NCI-H748 (cell line): ENCODE data around the gene PTPRN2.

Experiments used
- DNase-seq: peaks from one replicate; lab custom pipeline; 2025; ENCODE audit not compliant: unreplicated experiment; lab: John Stamatoyannopoulos, UW

The PTPRN2 gene

DNA sequence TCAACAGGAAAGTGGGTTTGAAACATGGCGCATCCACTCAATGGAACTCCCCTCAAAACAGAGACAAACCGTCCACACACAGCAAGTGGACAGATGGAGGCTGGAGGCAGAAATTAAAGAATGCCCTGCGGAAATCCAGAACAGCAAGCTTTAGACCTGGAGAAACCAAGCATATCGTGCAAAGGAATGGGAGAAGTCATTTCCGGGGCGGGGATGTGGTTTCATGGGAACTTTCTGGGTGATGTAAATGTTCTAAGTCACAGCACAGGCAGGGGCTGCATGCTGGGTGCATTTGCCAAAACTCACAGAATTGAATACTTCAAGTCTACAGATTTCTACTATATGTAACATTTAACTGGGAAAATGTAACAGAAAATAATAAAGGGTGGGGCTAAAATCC lies 213.0 kb downstream of the PTPRN2 start:
- DNase-seq = no peak

GRCh38 chr7:158374146-158374545 lies 213.5 kb downstream of the PTPRN2 start:
- no peak for DNase-seq

- no peak for DNase-seq
Measured at GRCh38 chr7:158373476-158374133, 214.0 kb downstream of the PTPRN2 start.

- no peak for DNase-seq
Measured at GRCh38 chr7:158372400-158373342, 215.0 kb downstream of the PTPRN2 start.

- DNase-seq = no peak
Measured at GRCh38 chr7:158371856-158372255, 215.8 kb downstream of the PTPRN2 start.

GRCh38 chr7:158369866-158370265 lies 217.8 kb downstream of the PTPRN2 start:
- no peak for DNase-seq

- no peak for DNase-seq
Measured at GRCh38 chr7:158369290-158369689, 218.3 kb downstream of the PTPRN2 start.

DNA sequence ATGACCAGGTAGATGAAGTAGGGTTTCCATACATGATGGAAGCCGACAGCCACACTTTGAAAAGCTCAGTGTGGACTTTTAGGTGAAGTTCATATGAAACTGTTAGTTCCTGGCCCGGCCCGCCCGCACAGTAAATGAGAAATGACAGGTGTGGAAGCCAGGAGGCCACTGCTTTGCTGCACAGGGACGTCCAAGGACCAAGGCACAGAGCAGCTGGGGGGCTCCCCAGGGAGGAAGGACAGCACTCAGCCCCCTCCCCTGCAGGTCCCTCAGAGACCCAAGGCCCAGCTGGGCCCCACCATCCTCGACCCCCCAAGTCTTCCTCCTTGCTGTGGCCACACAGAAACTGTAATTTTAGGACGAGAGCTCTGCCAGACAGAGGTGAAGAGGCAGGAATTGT lies 219.2 kb downstream of the PTPRN2 start:
- no peak for DNase-seq

DNA sequence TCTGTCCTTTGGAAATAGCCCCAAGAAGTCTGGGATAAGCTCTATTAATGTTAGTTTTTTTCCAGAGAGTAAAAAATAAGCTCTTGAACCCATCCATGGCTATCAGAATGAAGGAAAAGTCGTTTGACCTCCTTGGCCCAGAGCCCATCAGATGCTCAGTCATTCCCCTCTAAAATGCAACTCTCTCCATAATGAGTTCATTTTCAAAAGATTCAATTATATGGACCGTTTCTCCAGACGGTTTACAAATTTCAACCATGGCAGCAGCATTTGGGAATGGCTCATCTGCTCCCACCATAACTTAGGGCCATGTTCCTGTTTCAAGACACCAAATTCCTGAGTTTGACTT lies 220.0 kb downstream of the PTPRN2 start:
- no peak for DNase-seq

- no peak for DNase-seq
Measured at GRCh38 chr7:158366916-158367633, 220.5 kb downstream of the PTPRN2 start.

GRCh38 chr7:158366346-158366745 lies 221.3 kb downstream of the PTPRN2 start:
- DNase-seq = peak; percentile 26

DNA sequence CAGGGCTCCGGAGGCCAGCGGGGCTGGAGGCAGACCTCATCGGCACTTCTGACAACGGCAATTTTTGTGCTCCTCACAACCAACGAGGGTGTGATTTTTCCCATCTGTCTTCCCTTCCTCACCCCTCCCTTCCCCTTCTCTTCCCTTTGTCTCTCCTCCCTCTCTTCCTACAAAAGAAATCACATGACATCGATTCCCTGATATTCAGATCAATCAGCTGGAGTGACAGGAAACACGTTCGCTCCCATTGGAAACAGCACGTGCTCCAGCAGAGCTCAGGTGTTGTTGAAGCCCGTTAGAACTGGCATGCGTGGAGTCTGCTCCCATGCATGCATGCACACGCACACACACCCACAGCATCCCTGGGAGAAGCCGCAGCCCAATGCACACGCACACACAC lies 222.4 kb downstream of the PTPRN2 start:
- DNase-seq = no peak

DNA sequence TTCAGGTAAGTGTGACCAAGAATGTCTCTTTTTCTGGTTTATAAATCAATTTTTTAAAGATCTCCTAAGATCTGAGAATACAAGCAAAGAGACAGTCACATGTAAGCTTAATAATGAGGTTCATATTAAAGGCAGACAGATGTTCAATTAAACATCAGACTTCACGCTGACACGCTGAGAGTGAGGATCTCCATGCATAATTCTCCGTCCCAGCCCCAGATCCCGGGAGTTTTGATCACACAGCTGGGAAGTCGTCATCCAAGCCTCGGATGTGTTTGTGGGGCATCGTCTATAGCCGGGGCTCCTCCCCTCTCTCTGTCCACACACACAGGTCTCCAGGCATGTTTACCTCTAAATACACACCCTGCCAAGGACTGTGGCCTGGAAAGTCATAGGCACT lies 223.2 kb downstream of the PTPRN2 start:
- no peak for DNase-seq

DNA sequence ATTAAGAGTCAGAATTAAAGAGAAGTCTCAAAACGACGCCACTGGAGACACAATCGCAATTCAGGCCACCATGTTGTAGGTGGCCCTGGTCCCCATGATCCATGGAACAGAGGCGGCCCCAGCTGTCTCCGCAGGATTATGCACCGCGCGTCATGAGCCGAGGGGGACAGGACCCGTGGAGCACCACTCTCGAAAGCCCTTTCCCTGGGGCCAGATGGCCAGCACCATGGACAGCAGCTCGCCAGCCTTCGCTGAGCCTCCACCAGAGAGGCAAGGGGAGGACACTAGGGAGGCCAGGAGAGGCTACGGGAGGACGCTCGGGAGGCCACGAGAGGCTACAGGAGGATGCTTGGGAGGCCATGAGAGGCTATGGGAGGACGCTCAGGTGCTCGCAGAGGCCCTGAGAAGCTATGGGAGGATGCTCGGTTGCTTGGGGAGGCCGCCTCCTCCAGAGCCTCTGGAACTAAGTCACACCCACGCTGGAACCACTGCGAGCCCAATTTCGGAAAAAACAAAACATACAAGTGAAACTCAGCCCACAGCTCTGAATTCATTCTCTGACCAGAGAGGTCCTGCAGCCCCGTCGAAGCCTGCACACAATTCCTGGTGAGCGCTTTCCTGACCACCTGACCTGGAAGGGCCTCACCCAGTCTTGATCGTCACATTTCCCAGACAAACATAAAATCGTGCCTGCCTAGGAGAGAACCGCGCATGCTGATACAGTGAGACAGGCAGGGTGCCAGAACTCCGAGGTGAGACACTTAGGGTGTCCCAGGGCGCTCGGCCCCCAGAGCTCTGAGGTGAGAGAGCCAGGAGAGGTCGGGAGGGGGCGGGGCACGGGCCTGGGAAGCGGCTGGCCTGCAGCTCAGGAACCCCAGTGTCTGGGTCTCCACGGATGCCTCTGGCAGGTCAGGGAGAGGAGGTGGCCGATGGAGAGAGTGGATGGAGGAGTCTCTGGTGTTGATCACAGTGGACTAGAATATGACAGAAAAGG lies 224.4 kb downstream of the PTPRN2 start:
- DNase-seq = no peak

- no peak for DNase-seq
Measured at GRCh38 chr7:158362001-158362400, 225.6 kb downstream of the PTPRN2 start.

DNA sequence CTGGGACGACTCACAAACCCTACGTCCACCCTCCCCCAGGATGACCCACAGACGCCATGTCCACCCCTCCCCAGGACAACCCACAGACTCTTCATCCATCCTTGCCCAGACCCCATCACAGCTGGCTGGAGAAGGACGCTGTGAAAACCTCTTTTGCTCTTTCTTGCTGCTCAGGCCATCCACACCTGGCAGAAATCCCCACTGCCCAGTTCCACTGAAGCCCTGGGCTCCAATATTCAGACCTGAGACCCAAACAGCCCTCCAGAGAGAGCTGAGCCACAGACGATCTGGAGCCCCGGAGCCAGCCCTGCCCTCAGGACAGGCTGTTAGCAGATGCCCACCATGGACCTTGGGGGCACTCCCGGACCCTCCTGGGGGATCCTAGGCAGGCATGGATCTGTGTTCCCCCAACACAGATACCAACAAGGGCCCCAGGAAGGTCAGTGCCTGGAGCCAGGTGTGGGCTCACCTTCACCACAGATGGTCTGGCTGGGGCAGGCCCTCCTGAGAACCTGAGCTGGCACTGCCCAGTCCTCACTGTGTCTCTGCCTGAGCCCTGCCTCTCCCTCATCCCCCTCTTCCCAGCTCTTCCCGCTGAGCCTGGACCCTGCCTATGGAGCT lies 226.2 kb downstream of the PTPRN2 start:
- no peak for DNase-seq

DNA sequence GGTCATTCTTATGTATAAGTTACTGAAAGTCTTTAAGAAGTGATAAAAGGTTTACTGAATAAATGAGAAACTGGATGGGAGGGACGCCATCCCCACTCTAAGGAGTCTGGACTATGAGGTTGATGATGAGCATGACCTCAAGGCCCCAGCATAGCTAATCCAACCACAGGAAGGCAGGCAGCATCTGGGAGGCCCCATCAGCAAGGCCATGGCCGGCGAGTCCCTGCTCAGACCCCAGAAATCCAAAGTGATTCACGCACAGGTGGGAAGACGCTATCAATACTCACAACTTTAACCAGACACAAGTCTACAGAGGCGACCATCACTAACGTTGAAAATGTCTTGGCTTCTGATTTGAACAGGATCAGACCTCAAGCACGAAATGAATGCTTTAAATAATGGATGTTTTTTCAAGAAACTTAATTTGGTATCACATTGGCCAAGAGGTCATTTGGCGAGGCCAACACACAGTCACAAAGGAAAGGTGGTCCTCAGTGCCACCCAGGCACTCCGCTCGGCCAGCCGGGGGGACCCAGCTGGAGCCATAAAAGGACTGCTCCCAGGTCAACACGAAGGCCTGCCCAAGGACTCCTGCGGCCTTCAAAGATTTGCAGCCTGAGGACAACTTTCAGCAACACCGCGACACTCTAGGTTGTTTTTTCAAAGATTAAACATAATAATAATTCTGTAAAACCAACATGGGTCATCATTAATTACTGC lies 228.5 kb downstream of the PTPRN2 start:
- DNase-seq = no peak

DNA sequence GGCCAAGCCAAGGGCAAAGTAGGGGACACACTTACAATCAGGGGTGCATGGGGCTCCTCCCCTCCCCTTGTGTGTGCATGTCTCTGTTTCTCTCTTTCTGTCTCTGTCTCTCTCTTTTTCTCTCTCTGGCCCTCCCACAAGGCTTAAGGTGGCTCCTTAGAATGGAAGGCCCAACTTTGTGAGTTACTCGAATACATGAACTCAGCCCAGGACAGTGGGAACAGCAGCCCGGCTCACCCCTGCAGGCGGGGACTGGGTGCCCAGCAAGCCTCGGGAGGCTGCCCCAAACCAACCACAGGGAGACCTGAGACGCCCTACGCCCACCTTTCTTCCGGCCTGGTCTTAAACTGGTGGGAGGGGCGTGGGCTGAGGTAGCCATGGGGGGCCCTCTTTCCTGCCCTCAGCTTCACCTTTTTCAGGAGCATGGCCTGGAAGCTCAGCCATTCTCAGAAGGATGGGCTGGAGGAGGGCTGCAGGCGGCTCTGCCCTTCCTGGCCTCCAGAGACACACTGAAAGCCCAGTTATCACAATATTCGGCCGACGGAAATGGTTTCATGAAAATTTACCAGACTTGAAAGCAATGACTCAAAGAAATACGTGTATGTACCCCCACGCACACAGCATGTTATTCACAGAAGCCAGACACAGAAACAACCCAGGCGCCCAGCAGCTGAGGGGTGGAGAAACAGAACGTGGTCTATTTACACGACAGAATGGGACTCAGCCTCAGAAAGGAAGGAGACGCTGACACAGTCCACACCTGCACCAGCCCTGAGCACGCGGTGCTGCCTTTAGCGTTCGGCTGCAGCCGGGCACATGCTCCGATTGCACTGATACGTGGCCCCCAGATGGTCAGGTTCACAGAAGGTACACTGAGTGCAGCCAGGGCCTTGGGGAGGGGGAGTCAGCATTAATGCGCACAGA lies 229.5 kb downstream of the PTPRN2 start:
- DNase-seq = no peak
